ENCODE data around the gene ARHGAP6. TPM values are rescaled to one million over a fixed set of nuclear protein-coding genes. Genes with fewer than 3 reads are reported as not detected.

The ARHGAP6 gene
- total and polyA plus RNA-seq, 9 of the 15 experiments (the other 6 are each of a cell fraction or from before 2014, with no cell fraction given) = 12.5 to 63.6 (median 41.8) TPM

GRCh38 chrX:11111037-11111851 is 554.5 kb downstream of the ARHGAP6 start, which contains the start of gene HCCS (continued):
- TF ChIP-seq CTCF (IDR thresholded peaks at IDR 0.05 in 2 of 3, conservative IDR thresholded peaks at IDR 0.05 in 1 of 3; ENCODE audit: insufficient read depth in 2 of 3, low read depth in 1 of 3, low read length in 3 of 3) (peak in 2 of 3 experiments; percentile 17 to 21; a peak in 2 of 6 replicates), PKNOX1 (IDR thresholded peaks at IDR 0.05) (peak; percentile 97), ZNF444 (CRISPR knock-in tag; IDR thresholded peaks at IDR 0.05) (no peak), KAT8 (IDR thresholded peaks at IDR 0.05; ENCODE audit: low read depth) (no peak), TBP (optimal IDR thresholded peaks at IDR 0.05; ENCODE audit: low read depth, low read length) (peak; percentile 54), ZNF830 (CRISPR knock-in tag; IDR thresholded peaks at IDR 0.05) (no peak), FOXJ2 (tag; IDR thresholded peaks at IDR 0.05) (no peak), POLR2H (tag; IDR thresholded peaks at IDR 0.05; ENCODE audit: low read depth) (0 out of 2 replicates have a peak, but pooled peaks have one; percentile 52), ARID3B (CRISPR knock-in tag; IDR thresholded peaks at IDR 0.05; ENCODE audit: borderline replicate concordance) (no peak), THAP7 (CRISPR knock-in tag; IDR thresholded peaks at IDR 0.05) (no peak), RNF219 (CRISPR knock-in tag; IDR thresholded peaks at IDR 0.05) (no peak), MITF (IDR thresholded peaks at IDR 0.05) (no peak)
- TF ChIP-seq, protein P1, sequence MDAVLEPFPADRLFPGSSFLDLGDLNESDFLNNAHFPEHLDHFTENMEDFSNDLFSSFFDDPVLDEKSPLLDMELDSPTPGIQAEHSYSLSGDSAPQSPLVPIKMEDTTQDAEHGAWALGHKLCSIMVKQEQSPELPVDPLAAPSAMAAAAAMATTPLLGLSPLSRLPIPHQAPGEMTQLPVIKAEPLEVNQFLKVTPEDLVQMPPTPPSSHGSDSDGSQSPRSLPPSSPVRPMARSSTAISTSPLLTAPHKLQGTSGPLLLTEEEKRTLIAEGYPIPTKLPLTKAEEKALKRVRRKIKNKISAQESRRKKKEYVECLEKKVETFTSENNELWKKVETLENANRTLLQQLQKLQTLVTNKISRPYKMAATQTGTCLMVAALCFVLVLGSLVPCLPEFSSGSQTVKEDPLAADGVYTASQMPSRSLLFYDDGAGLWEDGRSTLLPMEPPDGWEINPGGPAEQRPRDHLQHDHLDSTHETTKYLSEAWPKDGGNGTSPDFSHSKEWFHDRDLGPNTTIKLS (IDR thresholded peaks at IDR 0.05; ENCODE audit: borderline replicate concordance, low read depth) = peak; percentile 24; the same call in 1 of the 2 replicates
- TF ChIP-seq, protein P2, sequence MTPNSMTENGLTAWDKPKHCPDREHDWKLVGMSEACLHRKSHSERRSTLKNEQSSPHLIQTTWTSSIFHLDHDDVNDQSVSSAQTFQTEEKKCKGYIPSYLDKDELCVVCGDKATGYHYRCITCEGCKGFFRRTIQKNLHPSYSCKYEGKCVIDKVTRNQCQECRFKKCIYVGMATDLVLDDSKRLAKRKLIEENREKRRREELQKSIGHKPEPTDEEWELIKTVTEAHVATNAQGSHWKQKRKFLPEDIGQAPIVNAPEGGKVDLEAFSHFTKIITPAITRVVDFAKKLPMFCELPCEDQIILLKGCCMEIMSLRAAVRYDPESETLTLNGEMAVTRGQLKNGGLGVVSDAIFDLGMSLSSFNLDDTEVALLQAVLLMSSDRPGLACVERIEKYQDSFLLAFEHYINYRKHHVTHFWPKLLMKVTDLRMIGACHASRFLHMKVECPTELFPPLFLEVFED (CRISPR knock-in tag; conservative IDR thresholded peaks at IDR 0.05) = no peak
